ENCODE data around the gene FAR1.
A peak's percentile ranks its signal among the peaks of the same experiment; 100 is the strongest.
"Not testable (repeated sequence)": the region's sequence is repeated elsewhere in the genome, so short reads cannot be mapped to it uniquely, and the experiment has no call there.

FAR1 gene

GRCh38 chr11:13668102-13668956 lies at the start of gene FAR1:
Gene FAR1 (plus strand): TSS chr11:13668668. CDS start chr11:13694766, 26,098 bp downstream.
- peak; percentile 95 for DNase-seq (ENCODE audit: low read depth, low spot score)
- H3K27ac ChIP-seq = peak within 1 kb of the TSS; percentile 71

- no peak for DNase-seq (ENCODE audit: low read depth, low spot score)
- H3K27ac ChIP-seq = no peak overlapping the region
Measured at GRCh38 chr11:13620063-13620462, 48.4 kb upstream of the FAR1 start.

- not testable (repeated sequence) for DNase-seq (ENCODE audit: low read depth, low spot score); H3K27ac ChIP-seq
Measured at GRCh38 chr11:13626818-13627217, 41.6 kb upstream of the FAR1 start.

DNA sequence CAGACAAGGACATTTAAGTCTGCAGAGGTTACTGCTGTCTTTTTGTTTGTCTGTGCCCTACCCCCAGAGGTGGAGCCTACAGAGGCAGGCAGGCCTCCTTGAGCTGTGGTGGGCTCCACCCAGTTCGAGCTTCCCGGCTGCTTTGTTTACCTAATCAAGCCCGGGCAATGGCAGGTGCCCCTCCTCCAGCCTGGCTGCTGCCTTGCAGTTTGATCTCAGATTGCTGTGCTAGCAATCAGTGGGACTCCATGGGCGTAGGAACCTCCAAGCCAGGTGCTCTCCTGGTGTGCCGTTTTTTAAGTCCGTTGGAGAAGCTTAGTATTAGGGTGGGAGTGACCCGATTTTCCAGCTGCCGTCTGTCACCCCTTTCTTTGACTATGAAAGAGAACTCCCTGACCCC lies 39.8 kb upstream of the FAR1 start:
- not testable (repeated sequence) for H3K27ac ChIP-seq; DNase-seq (ENCODE audit: low read depth, low spot score)

GRCh38 chr11:13629779-13630178 lies 38.7 kb upstream of the FAR1 start:
- DNase-seq (ENCODE audit: low read depth, low spot score) = no peak
- no peak overlapping the region for H3K27ac ChIP-seq

GRCh38 chr11:13635290-13635689 lies 33.2 kb upstream of the FAR1 start:
- DNase-seq (ENCODE audit: low read depth, low spot score) = no peak
- H3K27ac ChIP-seq = no peak overlapping the region

DNA sequence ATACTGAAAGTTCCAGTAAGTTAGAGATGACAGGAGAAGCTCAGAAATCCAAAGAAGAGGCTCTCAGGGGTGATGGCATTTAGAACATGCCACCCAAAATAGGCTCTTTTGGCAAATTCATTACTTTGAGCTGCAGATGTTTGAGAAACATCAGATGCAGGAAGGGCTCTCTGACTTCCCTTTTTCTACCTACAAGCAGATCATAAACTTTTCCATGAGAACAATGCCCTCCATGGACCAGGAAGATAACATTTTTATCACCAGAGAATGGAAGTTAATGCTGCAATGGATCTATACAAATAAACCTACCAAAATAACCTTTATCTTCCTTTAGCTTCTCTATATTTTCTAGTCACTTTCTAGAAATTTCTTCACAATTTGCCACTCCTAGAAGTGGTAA lies 32.7 kb upstream of the FAR1 start:
- no peak for DNase-seq (ENCODE audit: low read depth, low spot score)
- no peak overlapping the region for H3K27ac ChIP-seq

- H3K27ac ChIP-seq = no peak overlapping the region
- no peak for DNase-seq (ENCODE audit: low read depth, low spot score)
Measured at GRCh38 chr11:13637125-13638069, 31.1 kb upstream of the FAR1 start.

GRCh38 chr11:13638422-13638821 lies 30.0 kb upstream of the FAR1 start:
- H3K27ac ChIP-seq = no peak overlapping the region
- no peak for DNase-seq (ENCODE audit: low read depth, low spot score)

DNA sequence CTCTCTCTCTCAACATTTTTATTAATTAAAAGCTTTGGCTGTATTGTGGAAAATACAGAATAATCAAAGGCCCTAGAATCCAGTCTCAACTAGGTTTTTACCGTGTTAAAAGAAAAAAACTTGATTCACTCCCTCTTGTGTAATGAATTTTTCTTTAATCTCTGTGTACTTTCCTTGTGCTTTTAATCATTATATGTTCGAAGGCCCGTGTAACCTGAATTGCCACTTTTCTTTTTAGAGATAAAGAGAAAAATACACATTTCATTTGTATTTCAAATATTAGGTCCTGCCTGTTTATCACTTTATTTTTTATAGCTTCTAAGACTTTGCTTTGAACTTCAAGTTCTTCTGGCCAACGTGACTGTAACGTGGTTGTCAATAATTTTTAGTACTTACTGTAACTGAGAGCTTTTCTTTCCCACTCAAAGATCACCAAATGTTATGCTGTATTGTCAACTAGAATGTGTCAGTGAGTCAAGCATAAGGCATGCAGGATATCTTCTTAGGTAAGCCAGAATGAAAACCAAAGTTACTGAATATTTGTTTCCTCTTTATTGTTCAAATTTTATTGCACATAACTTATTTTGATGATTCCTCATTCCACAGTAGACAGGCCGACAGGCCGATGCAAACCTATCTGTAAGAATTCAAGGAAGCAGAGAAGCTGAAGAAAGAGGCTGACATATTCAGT lies 23.3 kb upstream of the FAR1 start:
- peak; percentile 34 for DNase-seq (ENCODE audit: low read depth, low spot score)

GRCh38 chr11:13647391-13647790 lies 21.1 kb upstream of the FAR1 start:
- no peak overlapping the region for H3K27ac ChIP-seq
- no peak for DNase-seq (ENCODE audit: low read depth, low spot score)

More for the DNA sequence above, 23.3 kb upstream of the FAR1 start:
- H3K27ac ChIP-seq = peak overlapping the region; percentile 56

GRCh38 chr11:13649619-13650018 lies 18.8 kb upstream of the FAR1 start:
- H3K27ac ChIP-seq = no peak overlapping the region

DNA sequence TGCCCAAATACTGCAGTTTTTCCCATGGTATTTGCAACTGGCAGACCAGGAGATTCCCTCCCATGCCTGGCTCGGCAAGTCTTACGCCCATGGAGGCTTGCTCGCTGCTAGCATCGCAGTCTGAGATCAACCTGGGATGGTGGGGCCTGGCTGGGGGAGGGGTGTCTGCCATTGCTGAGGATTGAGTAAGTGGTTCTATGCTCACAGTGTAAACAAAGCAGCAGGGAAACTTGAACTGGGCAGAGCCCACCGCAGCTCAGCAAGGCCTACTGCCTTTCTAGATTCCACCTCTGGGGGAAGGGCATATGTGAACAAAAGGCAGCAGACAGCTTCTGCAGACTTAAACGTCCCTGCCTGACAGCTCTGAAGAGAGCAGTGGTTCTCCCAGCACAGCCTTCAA lies 17.0 kb upstream of the FAR1 start:
- not testable (repeated sequence) for DNase-seq (ENCODE audit: low read depth, low spot score); H3K27ac ChIP-seq

More at GRCh38 chr11:13649619-13650018, 18.8 kb upstream of the FAR1 start:
- DNase-seq (ENCODE audit: low read depth, low spot score) = no peak

GRCh38 chr11:13661074-13661623 lies 7.3 kb upstream of the FAR1 start:
- H3K27ac ChIP-seq = no peak overlapping the region
- no peak for DNase-seq (ENCODE audit: low read depth, low spot score)

DNA sequence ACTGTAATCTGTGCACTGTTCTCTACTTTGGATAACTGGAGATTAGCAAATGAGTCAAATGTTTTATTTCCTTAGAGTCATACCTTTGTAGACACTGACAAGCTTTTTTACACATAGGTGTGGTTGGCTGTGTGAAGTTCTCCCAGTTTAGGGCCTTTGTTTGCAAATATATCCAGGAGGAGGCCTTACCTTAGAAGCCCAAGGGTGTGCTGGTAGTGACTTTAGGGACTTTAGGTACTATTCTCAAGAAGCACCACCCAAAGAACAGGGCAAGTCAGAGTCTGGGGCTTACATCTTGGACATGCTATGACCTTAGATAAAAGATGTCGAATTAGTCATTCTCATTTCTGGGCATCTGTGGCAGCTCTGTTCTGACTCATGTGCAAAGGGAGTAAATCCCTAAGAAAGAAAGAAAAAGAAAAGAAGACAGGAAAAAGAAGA lies 4.8 kb upstream of the FAR1 start:
- DNase-seq (ENCODE audit: low read depth, low spot score) = peak; percentile 50
- H3K27ac ChIP-seq = peak overlapping the region; percentile 73

GRCh38 chr11:13664351-13664750 lies 4.1 kb upstream of the FAR1 start:
- H3K27ac ChIP-seq = peak overlapping the region; percentile 73
- DNase-seq (ENCODE audit: low read depth, low spot score) = peak; percentile 34

DNA sequence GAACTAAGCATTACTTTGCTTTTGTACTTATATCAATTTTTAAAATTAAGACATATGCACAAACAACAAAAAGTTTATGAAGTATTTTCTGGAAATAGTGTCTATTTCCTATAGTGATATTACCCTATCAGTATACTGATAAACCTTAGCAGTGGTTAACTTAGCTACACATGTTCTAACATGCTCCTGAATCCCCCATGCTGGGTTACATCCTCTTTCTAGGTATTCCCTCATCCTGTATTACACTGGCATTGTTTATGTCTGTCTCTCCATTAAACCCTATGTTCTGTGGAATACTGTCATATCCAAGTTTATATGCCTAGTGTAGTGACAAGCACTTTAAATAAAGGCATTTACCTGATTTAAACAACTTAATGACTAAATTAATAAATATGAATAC lies 1.8 kb upstream of the FAR1 start:
- H3K27ac ChIP-seq = peak overlapping the region; percentile 71
- no peak for DNase-seq (ENCODE audit: low read depth, low spot score)

DNA sequence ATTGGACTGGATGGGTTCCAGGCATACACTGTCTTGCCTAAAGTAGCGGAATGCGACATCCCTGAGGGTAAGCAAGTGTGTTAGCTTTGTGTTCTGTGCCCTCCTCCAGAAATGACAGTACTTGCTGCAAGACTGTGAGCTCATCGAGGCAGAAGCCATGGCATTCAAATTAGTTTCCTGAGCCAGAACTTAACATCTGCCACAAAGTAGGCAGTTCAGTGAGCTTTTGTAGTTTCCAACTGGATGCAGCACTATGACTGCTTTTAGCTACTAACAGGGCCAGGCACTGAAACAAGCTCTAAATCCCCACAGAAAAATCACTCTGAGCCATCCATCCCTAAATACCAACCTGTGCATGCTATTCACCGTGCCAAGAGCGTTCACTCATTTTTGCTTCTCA lies 1.2 kb upstream of the FAR1 start:
- peak overlapping the region; percentile 71 for H3K27ac ChIP-seq

GRCh38 chr11:13667795-13668101 lies 720 bp upstream of the FAR1 start:
- no peak for DNase-seq (ENCODE audit: low read depth, low spot score)
- H3K27ac ChIP-seq = peak overlapping the region; percentile 71

More for the DNA sequence above, 1.2 kb upstream of the FAR1 start:
- no peak for DNase-seq (ENCODE audit: low read depth, low spot score)

DNA sequence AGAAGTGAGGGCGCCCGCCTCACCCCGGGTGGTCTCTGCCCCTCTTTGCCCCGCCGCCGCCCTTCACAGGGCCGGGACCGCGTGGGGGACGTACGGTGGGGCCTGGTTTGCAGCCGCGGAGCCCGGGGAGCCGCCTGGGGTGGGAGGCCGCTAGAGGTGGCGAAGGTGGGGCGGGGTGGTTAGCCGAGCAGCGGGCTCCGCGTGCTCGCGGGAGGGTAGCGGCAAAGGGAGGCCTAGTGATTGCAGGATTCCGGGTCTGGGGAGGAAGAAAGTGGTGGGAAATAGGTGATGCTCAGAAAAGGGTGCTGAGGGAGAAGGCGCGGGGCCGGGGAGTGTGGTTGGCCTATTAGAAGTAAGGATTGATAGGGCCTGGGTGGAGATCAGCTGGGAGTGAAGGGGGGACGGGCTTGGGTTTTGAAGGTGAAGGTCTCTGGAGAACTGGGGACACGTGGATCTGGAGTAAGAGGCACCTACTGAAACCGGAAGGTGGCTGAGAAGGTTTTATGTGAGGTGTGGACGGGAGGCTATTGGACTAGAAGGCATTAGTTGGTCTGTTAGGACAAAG lies 571 bp downstream of the FAR1 start:
- peak overlapping the region; percentile 71 for H3K27ac ChIP-seq
- no peak for DNase-seq (ENCODE audit: low read depth, low spot score)
